GM10248 (cell line): ENCODE measurements around the gene SLC22A31.

Experiments used
- CTCF ChIA-PET: fragments of 300-600 bp; sonication (Branson Sonifier 250); formaldehyde crosslinking; extraction: SDS; loops from one replicate; lab custom pipeline; 2021; ENCODE audit warnings: antibody characterized with exemption; lab: Yijun Ruan, JAX
- POLR2A ChIA-PET: fragments of 350-650 bp; sonication (Branson Sonifier 250); formaldehyde crosslinking; extraction: SDS; loops from one replicate; lab custom pipeline; 2020; ENCODE audit warnings: antibody characterized with exemption; lab: Yijun Ruan, JAX
- DNase-seq: peaks from one replicate; pipeline ENCODE4 v3.0.0; 2012; ENCODE audit errors: extremely low spot score
- TF ChIP-seq, protein P1 (sequence below): IDR thresholded peaks from 2 replicates; pipeline ENCODE4 v1.5.1; 2012; ENCODE audit warnings: mild to moderate bottlenecking, low read depth; ENCODE audit errors: extremely low read depth, missing control alignments, control extremely low read depth

Gene SLC22A31

DNA sequence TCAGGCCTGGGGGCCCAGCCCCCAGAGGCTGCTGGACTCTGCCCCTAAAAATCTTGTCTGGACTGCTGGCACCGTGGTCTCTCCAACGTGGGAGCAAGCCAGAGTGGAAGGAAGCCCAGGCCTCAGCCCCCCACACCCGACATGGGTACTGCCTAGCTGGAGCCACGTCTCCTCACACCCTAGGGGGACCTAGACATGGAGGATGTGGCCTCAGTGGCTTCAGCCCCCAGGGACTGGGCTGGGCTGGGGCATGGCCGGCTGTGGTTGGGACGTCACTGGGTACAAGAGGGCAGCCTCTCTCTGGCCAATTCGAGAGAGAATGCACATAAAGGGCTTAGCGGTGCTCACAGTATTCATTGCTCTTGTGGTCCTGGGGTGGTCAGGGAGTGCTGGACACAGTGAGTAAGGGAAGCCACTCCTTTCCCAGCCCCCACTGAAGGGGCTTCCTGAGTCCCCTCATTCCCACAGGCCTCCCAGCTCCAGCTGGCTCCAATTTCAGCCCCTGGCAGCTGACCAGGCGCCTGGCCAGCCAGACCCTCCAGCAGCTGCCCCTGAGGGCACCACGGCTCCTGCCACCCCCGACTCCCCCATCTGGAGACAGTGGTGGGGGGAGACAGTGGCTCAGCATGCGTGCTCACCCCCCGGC, 27.7 kb downstream of the SLC22A31 start:
- ChIA-PET CTCF (interaction anchor here (1.2 kb wide), 1 partner anchor 435 kb away, joined by 3 read pairs; no protein-coding TSS in a partner anchor), POLR2A (no interaction called here)
- TF ChIP-seq, protein P1, sequence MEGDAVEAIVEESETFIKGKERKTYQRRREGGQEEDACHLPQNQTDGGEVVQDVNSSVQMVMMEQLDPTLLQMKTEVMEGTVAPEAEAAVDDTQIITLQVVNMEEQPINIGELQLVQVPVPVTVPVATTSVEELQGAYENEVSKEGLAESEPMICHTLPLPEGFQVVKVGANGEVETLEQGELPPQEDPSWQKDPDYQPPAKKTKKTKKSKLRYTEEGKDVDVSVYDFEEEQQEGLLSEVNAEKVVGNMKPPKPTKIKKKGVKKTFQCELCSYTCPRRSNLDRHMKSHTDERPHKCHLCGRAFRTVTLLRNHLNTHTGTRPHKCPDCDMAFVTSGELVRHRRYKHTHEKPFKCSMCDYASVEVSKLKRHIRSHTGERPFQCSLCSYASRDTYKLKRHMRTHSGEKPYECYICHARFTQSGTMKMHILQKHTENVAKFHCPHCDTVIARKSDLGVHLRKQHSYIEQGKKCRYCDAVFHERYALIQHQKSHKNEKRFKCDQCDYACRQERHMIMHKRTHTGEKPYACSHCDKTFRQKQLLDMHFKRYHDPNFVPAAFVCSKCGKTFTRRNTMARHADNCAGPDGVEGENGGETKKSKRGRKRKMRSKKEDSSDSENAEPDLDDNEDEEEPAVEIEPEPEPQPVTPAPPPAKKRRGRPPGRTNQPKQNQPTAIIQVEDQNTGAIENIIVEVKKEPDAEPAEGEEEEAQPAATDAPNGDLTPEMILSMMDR, result no peak
- DNase-seq, result no peak

GRCh38 chr16:89172171-89172527, 28.2 kb downstream of the SLC22A31 start:
- ChIA-PET CTCF (interaction anchor here (1.2 kb wide), 1 partner anchor 435 kb away, joined by 3 read pairs; no protein-coding TSS in a partner anchor), POLR2A (no interaction called here)
- TF ChIP-seq, protein P1, result no peak
- DNase-seq, result no peak

- TF ChIP-seq, protein P1, result no peak
- POLR2A ChIA-PET, result no interaction called here
- DNase-seq, result peak; percentile 99
- CTCF ChIA-PET, result interaction anchor here (0.6 to 1.2 kb wide), 6 partner anchors 12 to 434 kb away, joined by 3 to 4 read pairs (median 3); no protein-coding TSS in a partner anchor
Observed at GRCh38 chr16:89171216-89172170, 28.8 kb downstream of the SLC22A31 start, which contains the start of gene CDH15. Gene CDH15, plus strand, starts transcription at chr16:89171748. Its CDS starts 84 bp downstream, at chr16:89171832.

DNA sequence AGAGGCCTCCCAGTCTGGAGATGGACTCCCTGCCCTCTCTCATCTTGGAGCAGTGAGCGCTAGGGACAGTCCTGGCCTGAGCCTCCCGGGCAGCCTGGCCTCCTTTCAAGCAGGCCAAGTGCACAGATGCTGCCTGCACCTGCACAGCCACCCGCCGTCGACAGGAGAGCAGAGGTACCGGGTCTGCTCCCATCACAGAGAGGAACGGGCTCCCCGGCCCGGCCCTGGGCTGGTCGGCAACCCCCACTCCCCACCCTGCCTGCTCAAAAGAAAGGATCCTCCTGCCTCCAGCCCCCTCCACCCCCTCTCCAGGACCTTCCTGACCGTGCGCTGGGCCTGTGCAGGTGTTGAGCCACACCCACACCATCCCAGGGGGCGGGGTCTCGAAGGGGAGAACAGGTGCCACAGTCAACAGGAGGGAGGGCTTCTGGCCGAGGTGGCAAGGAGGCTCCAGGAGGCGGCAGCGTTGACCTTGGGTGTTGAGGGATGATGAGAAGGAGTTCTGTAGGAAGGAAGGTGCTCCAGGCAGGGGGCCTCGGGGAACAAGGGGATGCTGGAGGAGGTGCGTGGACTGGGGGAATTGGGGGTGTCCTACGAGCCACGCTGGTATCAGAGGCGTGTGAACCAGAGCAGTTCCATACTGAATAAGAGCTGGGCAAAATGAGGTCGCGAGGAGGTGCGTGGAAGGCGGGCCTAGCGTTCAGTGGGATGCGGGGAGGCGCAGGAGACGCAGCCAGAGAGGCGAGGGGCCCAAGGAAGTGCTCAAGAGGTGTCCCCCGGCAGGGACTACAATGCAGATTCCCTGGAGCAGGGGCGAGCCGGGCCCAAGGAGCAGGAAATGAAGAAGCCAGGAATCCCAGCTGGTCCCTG, 29.8 kb downstream of the SLC22A31 start:
- TF ChIP-seq, protein P1, result no peak
- ChIA-PET CTCF (interaction anchor here (0.6 to 1.0 kb wide), 5 partner anchors 11 to 433 kb away, joined by 3 to 4 read pairs (median 3); no protein-coding TSS in a partner anchor), POLR2A (no interaction called here)
- DNase-seq, result no peak

GRCh38 chr16:89169778-89170177, 30.6 kb downstream of the SLC22A31 start:
- no peak for DNase-seq
- ChIA-PET CTCF (interaction anchor here (1.2 to 3.6 kb wide), 2 partner anchors 72 to 433 kb away, joined by 4 to 18 read pairs; no protein-coding TSS in a partner anchor), POLR2A (no interaction called here)
- TF ChIP-seq, protein P1, result no peak
